ENCODE results near the gene CAMK1D.

DNA sequence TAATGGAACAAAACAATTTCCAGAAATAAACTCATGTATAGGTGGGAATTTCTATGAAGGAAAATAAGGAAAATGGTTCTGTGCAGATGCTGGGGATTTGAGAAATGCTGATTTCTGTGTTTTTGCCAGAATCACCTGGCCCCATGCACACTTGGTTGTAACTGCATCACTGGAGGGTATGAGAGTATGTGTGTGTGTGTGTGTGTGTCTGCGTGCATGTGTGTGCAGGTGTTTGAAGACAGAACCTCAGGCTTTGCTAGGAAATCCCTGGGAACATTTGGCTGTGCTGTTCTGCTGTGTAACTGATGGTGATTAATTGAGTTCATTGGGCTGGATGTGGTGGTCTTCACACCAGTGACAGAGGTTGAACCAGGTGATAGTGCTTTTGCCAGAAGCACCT lies 141.6 kb downstream of the CAMK1D start:
- no peak for TF ChIP-seq PHF8 (IDR thresholded peaks at IDR 0.05; ENCODE audit: borderline replicate concordance, low read depth)
- TF ChIP-seq, protein P1, sequence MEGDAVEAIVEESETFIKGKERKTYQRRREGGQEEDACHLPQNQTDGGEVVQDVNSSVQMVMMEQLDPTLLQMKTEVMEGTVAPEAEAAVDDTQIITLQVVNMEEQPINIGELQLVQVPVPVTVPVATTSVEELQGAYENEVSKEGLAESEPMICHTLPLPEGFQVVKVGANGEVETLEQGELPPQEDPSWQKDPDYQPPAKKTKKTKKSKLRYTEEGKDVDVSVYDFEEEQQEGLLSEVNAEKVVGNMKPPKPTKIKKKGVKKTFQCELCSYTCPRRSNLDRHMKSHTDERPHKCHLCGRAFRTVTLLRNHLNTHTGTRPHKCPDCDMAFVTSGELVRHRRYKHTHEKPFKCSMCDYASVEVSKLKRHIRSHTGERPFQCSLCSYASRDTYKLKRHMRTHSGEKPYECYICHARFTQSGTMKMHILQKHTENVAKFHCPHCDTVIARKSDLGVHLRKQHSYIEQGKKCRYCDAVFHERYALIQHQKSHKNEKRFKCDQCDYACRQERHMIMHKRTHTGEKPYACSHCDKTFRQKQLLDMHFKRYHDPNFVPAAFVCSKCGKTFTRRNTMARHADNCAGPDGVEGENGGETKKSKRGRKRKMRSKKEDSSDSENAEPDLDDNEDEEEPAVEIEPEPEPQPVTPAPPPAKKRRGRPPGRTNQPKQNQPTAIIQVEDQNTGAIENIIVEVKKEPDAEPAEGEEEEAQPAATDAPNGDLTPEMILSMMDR (IDR thresholded peaks at IDR 0.05), result no peak
- TF ChIP-seq MYC (IDR thresholded peaks at IDR 0.05; ENCODE audit: borderline replicate concordance, low read length), result no peak
- TF ChIP-seq RFX5 (IDR thresholded peaks at IDR 0.05), result no peak
- no peak for TF ChIP-seq BHLHE40 (IDR thresholded peaks at IDR 0.05; ENCODE audit: low read depth, low read length)
- TF ChIP-seq RNF2 (IDR thresholded peaks at IDR 0.05; ENCODE audit: borderline replicate concordance, low read depth), result no peak
- TF ChIP-seq HOXA7 (CRISPR knock-in tag; IDR thresholded peaks at IDR 0.05), result no peak
- TF ChIP-seq ESRRA (IDR thresholded peaks at IDR 0.05; ENCODE audit: borderline replicate concordance, low read length), result no peak
- TF ChIP-seq POLR2A (IDR thresholded peaks at IDR 0.05; ENCODE audit: low read length), result no peak
- TF ChIP-seq ZSCAN20 (CRISPR knock-in tag; IDR thresholded peaks at IDR 0.05), result no peak
